Astrocyte of the spinal cord (primary cell): ENCODE measurements around the gene CNDP2.

Experiments used
- DNase-seq: peaks from one replicate; pipeline ENCODE4 v3.0.0; 2011; ENCODE audit warnings: low read depth, low spot score
- H3K4me3 ChIP-seq: 2 replicates; pipeline ENCODE4 v1.5.1; 2011; ENCODE audit warnings: low read depth, mild to moderate bottlenecking, low read length, moderate library complexity
- in situ Hi-C: cut with HindIII; loops from 2 replicates; pipeline ENCODE4 v1.10.0; 2017; ENCODE audit warnings: low sequenced_read_pairs
- TF ChIP-seq, protein P1 (sequence below): IDR thresholded peaks from 2 replicates; pipeline ENCODE4 v1.5.1; 2012; ENCODE audit warnings: low read depth, mild to moderate bottlenecking, low read length, inconsistent platforms

CNDP2 gene

DNA sequence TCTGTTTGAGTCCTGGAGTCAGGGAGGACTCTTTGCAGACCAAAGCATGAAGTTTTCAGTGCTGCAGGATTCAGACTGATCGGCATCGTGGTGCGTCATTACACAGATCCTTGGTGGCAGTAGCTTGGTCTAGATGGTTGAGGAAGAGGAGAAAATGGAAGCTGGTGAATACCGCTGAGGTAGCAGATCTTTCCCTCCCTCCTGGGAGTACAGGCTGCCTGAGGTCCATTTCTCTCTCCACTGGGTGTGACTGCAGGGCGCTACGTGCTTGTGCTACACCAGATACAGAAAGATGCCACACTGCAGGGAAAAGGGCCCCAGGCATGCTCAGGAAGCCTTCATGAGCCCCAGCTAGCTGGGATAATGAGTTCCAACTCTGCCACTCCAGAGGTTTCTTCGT lies 34.9 kb downstream of the CNDP2 start:
- no peak for DNase-seq
- TF ChIP-seq, protein P1, sequence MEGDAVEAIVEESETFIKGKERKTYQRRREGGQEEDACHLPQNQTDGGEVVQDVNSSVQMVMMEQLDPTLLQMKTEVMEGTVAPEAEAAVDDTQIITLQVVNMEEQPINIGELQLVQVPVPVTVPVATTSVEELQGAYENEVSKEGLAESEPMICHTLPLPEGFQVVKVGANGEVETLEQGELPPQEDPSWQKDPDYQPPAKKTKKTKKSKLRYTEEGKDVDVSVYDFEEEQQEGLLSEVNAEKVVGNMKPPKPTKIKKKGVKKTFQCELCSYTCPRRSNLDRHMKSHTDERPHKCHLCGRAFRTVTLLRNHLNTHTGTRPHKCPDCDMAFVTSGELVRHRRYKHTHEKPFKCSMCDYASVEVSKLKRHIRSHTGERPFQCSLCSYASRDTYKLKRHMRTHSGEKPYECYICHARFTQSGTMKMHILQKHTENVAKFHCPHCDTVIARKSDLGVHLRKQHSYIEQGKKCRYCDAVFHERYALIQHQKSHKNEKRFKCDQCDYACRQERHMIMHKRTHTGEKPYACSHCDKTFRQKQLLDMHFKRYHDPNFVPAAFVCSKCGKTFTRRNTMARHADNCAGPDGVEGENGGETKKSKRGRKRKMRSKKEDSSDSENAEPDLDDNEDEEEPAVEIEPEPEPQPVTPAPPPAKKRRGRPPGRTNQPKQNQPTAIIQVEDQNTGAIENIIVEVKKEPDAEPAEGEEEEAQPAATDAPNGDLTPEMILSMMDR = no peak
- in situ Hi-C loops = no loop called here
- H3K4me3 ChIP-seq = no peak overlapping the region

DNA sequence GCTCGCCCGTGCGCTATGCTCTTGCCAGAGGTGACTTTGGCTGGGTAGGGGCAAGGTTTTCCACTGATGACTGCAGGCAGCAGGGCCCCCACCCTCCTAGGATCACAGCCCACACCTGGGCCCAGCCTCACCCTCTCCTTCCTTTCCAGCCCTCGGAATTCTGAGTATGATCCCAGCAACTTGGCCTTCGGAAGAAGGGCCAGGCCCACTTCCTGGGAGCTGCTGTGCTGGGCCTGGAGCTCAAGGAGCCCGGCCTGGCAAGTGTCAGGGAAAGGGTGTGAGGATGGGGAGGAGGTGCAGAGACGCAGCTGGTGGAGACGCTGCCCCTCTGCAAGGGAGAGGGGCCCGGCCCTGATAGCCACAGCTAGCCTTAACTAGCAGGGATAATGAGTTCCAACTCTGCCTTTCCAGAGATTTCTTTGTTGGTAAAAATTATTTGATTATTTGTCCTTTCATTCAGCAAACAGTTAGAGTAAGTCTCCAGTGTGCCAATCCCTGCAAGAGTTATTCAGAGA lies 36.4 kb downstream of the CNDP2 start:
- H3K4me3 ChIP-seq = no peak overlapping the region
- no peak for DNase-seq
- TF ChIP-seq, protein P1 = no peak
- in situ Hi-C loops = no loop called here

DNA sequence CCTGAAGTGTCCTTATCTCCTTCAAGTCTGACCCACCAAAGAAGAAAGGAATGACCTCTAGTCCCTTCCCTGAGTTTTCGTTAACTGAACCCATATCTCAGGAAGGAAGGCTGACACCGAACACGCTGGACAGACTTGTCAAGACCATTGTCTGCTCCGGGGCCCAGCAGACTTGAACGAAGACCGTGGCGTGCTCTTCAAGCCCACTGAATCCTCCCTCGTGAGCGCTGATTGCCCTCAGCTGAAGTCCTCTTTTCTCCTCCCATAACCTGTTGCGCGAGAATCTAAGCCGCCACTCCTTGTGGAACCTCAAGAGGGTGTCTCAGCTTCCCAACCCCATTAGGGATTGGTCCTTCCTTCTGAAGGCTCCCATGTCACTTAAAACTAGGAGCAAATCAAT lies 37.5 kb downstream of the CNDP2 start:
- DNase-seq = no peak
- in situ Hi-C loops = no loop called here
- no peak overlapping the region for H3K4me3 ChIP-seq
- TF ChIP-seq, protein P1 = no peak

DNA sequence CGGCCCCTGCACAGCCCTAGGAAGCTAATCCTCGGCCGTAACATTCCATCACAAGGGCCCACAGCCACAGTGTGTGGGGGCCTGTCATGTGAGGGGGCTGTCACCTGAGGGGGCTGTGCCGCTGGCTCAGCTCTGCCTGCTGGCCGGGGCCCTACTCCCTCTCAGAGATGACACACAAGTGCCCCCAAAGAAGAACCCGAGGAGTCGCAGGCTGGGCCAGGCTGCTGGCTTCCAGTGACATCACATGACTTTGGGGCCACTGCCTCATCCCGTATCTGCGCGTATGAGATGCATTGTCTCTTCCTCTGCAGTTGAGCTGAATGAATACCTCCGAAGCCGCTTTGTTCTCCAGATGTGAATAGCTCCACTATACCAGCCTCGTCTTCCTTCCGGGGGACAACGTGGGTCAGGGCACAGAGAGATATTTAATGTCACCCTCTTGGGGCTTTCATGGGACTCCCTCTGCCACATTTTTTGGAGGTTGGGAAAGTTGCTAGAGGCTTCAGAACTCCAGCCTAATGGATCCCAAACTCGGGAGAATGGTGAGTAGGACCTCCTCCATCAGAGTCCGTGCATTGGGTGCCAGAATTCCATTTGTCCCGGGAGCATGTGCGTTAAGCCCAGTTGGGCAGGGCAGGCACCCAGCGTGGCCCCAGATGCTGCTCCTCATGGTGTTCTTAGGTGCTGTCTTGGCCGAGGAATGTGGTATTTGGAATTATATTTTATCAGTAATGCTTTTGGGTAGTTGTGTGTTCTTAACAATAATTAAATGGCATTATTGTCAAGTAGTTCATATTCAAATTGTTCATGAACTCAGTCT lies 38.2 kb downstream of the CNDP2 start, which contains the start of gene CNDP1:
Gene CNDP1 (plus strand): TSS at position 351 of the 820 bp plus-strand sequence. CDS start 168 bp downstream, at position 519.
- TF ChIP-seq, protein P1 = no peak
- in situ Hi-C loops = no loop called here
- H3K4me3 ChIP-seq = no peak within 1 kb of the TSS
- no peak for DNase-seq

DNA sequence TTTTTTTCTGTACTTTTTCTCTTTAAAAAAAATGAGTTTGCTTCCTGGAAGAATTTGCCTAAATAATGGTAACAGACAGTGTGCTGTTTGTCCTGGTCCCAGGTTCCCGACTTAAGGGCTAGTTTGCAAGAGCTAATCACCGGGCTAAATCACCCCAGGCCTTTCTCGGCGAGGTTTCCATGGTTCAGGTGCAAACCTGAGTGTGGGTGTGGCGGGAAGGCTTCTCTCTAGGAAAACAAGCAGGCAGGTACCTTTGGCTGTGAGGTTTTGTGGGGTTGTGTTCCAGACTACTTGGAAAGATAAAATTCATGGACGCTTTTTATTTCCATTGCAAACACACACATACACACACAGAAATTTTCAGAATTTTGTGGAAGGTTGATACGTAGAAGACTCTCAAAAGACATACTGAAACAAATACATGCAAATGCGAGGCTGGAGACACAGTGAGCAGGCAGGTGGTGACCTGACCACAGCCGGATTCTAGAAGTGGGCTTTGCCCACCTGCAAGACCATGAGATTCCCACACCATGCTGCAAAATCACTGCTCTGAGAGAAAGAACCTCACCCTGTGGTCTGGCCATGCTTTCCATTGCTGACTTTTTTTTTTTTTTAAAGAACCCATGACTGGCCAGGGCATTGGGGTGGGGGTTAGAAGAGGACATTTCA lies 39.0 kb downstream of the CNDP2 start:
- in situ Hi-C loops = no loop called here
- H3K4me3 ChIP-seq = no peak overlapping the region
- TF ChIP-seq, protein P1 = no peak
- no peak for DNase-seq

DNA sequence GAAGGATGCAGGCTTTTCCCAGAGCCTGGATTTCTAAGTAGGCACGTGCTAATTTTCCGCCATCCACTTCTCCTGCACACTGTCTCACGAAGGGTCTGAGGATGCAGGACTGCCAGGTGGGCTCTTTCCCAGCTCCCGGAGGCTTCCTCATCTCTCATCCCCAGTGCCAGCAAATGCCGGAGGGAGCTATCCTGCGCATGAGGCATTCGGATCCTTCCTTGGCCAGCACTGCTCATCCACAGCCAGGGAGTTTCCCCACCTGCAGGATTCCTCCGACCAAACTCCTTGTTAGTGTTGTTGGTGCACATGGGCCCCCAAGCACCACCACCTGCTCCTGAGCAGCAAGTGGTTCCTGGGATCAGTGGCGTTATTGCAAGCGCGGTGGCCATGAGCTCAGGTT lies 43.1 kb downstream of the CNDP2 start:
- in situ Hi-C loops = no loop called here
- no peak for DNase-seq

More for the DNA sequence above, 43.1 kb downstream of the CNDP2 start:
- TF ChIP-seq, protein P1 = no peak
- H3K4me3 ChIP-seq = no peak overlapping the region
